Fibroblast of skin of scalp (primary cell): ENCODE results near the gene UBE2E2.

Experiments
- DNase-seq: peaks from one replicate; pipeline ENCODE4 v3.0.0-alpha.2; 2013

UBE2E2 gene

DNA sequence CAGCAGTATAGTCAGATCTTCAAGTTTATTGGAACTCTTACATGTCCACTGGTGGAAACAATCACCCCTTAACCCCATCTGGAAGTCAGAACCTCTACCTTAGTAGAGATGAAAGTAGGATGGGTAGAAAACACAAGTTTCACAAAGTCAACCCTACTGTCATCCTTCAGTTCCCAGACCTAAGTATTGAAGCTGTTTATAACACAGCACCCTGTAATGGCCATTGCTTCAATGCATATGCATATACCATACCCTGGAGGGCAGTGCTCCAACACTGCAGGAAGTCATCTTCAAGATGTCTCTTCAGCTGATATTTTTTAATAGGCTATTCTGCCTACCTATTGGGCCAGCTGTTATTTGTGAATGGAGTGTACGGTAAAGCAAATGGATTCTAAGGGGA lies 241.3 kb downstream of the UBE2E2 start:
- DNase-seq, result no peak

DNA sequence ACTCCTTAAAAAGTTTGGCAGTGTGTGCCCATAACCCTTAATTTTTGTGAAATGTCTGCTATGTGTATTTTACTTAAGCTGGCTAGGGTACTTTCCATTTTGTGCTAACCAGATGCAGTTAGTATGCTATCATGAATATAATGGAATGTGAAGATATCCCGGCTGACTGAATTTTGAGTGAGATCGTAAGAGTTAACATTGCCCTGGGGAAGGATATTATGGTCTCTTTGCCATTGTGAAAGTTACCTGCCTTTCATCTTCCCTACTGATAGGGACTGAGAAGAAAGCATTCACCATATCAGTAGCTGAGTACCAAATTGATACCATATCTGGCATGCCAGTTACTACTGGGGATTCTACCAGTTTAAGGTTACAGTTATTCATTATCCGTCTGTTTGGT lies 243.2 kb downstream of the UBE2E2 start:
- no peak for DNase-seq

DNA sequence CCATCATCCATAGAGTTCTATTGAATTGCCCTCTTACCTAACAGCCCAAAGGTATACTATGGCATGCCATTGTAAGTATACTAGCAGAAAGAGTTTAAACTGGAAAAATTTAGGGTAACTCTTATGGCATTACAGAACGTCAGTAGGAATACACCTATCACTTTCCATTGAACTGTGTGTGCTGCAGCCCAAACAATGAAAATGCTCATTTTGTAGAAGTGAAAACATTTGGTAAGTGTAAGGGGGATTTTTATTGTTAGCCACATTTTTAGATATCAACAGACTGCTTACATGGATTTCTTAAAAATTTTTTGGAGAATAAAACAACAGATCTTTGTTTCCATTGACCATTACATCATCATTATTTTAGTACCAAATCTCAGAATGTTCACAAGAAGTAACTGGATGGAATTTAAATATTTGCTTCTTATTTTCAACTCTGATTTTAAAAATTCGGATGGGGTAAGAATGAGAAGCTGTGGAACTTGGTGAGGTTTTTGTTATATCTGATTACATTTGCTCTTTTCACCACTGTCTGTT lies 245.9 kb downstream of the UBE2E2 start:
- DNase-seq, result no peak

DNA sequence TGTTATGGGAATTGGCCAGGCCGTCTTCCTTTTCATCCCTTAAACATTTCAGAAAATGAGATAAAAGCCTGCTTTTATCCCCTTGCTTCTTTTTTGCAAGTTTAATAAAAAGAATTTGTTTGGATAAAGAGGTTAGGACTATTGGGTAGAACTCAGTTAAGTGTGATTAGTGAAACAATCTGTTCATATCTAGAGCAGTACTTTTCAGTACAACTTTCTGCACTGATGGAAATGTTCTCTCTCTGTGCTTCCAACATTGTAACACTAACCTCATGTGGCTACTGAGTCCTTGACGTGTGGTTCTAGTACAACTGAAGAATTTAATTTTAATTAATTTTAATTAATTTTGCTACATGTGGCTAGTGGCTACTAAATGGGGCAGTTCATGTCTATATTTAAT lies 246.9 kb downstream of the UBE2E2 start:
- DNase-seq, result no peak

DNA sequence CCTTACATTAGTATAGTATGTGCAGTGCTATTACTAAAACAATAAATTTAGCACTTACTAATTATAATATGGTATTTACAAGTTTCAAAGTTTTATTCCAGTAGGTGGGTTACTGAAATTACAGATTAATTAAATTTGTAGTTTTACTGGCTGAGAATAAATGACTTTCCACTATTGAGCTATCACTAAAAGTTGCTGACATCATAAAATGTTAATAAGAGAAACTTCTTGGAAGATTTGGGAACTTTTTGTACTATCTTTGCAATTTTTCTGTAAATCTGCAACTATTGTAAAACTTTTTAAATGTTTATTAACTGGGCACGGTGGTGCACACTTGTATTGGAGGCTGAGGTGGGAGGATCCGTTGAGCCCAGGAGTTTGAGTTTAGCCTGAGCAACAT lies 247.7 kb downstream of the UBE2E2 start:
- no peak for DNase-seq

DNA sequence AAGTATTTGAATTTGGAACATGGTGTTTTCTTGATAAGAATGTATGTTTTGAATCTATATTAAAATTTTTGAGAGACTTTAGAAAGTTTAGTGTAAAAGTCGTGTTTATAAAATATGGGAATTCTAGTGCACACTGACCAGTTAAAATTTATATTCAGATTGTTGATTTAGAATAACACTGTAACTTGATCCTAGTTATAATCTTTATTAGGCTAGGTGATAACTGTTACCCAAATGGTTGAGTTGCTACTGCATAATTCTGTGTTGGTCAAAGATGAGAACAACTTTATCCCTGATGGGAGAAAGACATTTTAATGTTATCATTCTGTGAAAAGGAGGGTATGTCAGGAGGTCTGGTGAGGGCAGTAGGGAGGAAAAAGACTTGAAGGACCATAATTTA lies 249.3 kb downstream of the UBE2E2 start:
- no peak for DNase-seq

DNA sequence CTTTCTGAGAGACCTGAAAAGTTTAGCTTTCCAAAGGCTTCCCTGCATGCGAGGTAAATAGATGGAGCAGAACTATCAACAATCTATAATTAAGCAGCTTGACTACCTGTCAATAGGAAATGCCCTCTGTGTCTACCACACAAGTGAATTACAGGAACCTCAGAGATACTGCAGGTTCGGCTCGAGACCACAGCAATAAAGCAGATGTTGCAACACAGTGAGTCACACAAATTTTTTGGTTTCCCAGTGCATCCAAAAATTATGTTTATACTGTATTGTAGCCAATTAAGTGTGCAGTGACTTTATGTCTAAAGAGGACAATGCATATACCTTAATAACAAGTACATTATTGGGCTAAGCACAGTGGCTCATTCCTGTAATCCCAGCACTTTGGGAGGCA lies 252.0 kb downstream of the UBE2E2 start:
- DNase-seq, result peak; percentile 86

DNA sequence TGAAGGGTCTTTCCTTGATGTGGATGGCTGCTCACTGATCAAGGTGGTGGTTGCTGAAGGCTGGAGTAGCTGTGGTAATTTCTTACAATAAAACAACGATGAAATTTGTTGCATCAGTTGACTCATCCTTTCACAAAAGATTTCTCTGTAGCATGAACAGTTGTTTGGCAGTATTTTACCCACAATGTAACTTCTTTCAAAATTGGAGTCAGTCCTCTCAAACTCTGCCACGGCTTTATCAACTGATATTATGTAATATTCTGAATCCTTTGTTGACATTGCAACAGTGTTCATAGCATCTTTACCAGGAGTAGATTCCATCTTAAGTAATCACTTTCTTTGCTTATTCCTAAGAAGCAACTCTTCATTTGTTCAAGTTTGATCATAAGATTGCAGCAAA lies 252.6 kb downstream of the UBE2E2 start:
- peak; percentile 61 for DNase-seq

DNA sequence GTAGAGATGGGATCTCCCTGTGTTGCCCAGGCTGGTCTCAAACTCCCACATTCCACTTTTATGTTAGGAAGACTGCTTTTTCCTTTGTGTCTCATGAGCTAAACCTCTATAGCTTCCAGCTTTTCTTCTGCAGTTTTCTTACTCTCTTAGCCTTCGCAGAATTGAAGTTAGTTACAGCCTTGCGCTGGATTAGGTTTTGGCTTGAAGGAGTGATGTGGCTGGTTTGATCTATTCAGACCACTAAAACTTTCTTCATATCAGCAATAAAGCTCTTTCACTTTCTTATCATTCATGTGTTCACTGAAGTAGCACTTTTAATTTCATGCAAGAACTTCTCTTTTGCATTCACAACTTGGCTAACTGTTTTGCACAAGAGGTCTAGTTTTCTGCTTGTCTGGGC lies 254.6 kb downstream of the UBE2E2 start:
- DNase-seq, result no peak

DNA sequence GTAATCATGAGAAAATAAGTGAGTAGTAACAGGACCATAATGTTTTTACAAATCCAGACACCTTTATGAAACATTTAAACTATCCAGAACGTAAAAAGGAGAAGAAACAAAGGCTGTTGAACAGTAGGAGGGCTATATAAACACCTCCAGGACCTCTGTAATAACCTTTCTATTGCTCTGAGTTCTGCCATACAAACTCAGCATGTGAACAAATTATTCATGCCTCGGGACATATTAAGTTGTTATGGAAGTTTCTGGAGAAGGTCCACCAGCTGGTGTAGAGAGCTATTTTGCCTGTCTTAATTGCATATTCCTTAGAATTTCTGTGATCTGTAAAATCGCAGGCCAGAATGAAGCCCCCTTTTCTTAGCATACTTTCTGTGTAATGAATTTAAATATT lies 256.3 kb downstream of the UBE2E2 start:
- DNase-seq, result no peak

DNA sequence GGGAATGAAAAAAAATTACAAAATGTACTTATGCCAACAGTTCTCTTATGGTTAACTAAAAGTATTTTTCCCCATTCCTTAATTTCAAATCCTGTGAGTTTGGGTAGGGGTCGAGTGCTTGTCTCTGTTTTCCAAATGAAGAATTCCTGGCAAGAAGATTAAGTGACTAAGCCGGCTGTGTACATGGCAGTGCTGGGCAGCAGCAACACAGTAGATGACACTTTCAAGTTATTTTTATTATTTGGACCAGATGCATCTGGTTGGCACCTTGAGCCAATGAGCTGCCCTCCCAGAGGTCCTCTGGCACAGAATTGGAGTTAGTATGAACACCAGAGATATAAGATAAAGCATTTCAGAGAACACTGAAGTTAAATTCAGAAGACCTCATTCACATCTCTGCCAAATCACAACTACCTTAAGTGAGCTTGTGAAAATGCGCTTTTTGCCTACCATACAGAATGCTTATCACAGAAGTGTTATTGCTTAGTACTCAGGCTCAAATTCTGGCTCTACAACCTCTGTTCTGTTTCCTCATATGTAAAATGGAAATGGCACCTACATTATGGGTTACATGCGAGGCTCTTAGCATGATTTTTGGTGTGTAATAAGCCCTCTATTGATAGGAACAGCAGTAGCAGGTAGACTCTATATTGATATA lies 256.9 kb downstream of the UBE2E2 start:
- DNase-seq, result no peak

DNA sequence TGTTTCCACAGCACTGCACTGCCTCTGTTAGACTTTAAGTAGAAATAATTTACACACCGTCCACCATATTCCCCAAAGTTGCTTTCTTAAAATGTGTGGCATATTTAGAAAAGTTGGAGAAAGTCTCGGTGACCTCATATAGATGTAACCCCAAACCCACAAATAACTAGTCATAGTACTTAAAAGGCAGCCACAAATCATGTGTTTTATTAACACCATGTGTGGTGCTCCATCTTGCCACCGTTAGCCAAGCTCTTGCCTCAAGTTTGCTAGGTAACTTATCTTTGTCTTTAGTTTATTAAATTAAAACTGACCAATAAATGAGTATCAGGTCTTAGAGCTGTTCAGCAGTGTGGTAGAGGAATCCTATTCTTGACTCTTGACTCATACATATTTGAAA lies 257.9 kb downstream of the UBE2E2 start:
- DNase-seq, result peak; percentile 32

DNA sequence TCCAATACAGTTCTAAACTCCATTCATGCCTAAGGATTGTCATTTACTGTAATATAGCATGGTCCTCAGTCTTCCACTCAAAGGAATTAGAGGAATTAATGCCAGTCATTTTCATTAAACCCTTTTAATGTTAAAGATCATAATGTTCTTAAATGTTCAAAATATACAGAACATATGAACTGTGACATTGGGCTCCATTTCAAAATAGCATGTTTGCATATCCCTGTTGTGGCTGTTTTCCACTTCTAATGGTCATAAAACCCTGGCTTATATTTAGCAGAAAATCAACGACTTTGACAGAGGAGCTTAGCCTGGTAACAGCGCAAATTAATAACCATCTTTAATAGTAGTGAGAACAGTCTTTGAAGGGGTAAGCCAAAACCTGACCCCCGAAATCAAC lies 260.7 kb downstream of the UBE2E2 start:
- DNase-seq, result no peak

DNA sequence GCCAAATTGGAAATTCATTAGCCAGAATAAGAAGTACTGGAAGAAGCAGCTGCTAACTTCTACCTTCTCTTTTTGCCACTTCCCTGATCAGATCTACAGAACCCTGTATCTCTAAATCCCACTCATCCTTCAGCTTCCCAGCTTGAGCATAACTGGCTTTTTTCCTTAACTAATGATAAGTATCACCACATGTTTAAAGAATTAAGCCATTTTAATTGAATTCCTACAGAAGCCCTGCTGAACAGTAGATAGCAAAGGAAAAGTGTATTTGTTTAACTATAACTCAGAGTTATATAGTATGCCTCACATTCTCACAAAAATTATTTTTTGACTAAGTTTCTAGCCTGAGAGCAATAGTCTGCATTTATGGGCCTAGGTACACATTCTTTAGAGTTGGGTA lies 262.4 kb downstream of the UBE2E2 start:
- no peak for DNase-seq

DNA sequence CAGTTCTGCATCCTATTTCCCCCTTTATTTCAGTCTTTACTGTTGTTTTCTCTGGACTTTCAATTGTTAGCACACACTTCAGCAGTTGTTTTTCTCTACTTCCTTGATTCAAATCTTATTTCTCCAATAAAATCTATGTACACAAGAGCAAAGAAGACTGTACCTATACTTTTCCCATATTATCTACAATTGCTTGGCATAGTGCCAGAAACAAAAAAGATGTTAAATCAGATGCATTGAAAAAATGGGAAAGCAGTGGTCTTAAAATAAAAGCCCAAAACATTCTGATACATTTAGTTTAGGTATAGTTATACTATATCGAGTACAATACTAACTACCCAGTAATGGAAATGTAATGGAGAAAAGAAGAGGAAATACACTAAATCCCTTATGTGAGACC lies 265.1 kb downstream of the UBE2E2 start:
- no peak for DNase-seq

DNA sequence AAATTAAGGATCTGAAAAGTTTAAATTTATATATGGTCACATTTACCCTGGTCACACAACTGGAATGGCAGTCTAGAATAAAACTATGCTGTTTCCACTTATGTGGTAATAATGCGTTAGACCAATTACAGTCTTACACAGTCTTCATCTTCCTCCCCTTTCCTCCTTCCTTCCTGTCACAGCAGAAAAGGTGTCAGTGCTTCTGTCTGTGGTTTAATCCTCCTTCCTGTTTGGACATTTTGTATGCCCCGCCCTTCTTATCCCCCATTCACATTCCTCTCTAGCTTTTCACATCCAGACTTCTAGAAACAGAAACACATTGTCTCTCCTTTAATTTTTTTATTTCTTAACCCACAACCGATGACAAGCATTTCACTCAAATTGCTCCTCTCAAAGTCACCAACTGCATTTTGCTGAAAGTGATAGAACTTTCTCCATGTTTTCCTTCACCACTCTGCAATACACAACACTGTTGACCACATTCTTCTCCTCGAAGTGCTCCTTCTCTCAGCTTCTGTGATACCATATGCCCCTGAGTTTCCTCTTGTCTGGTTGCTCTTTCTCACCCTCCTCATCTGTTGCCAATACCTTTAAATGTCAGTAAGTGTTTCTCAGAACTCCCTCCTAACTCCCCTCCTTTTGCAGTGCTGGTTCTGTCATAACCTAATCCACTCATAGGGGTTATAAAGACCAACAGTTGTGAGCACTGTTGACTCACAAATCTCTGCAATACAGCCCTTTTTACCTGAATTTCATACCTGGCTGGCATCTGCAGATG lies 271.6 kb downstream of the UBE2E2 start:
- peak; percentile 27 for DNase-seq

DNA sequence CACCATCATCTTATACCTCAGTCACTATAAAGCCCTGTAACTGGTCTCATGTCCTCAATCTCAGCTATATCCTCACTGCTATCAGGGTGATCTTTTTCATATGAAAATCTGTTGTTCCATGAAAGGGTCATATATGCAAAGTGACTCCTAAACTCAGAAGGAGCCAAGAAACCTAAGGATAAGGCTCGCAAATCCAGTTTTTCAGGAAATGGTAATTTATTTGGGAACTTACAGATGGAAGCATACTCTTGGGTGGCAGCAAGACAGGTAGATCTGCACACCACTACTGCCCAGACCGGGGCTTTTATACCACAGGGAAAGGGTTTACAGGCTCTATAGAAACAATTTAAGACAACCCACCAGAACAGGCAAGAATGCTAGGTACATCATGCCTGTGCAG lies 272.3 kb downstream of the UBE2E2 start:
- DNase-seq, result no peak

DNA sequence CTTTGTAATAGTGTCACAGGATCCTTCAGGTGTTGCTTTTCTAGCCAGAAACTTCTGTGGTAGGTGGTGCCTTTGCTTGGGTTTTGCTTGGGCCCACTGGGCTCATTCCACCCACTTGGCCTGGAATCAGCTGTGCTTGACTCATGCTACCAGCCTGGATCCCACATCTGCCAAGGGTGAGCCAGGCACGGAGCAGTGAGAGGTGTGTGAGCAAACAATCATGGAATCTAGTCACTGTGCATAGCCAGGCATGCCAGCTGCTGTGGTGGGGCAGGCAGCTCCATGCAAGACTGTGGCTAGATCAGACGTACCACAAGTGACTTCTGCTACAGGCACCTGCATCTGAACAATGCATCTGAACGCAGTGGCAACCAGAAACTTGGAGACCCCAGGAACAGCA lies 275.9 kb downstream of the UBE2E2 start:
- DNase-seq, result no peak

DNA sequence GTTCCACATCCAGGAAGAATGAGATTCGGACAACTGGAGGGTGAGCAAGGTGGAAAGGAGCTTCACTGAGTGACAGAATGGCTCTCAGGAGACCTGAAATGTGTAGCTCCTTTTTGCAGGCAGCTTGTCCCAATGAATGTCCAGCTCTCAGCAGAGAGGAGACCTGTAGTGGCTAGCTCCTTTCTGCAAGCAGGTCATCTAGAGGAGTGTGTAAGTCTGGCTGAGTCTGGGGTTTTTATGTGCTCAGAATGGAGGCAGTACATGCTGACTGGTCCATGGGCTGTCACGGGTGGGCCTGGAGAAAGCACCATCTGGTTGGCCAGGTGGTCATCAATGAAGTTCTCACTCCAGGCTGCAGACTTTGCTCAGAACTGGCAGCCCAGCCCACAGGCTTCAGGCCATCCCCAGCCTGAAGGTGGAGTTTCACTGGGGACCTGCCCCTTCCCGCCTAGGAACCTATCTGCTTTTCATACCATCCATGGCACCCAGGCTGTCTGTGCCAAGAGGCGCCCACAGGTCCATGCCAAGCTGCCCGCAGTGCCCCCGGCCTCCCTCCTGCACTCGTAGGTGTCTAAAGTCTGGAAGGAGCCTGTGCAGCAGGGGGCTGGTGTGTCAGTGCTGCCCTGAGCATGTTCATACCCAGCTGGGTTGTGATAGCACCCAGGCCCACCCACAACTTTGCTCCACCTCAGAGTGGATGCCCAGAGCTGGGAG lies 276.6 kb downstream of the UBE2E2 start:
- DNase-seq, result no peak

DNA sequence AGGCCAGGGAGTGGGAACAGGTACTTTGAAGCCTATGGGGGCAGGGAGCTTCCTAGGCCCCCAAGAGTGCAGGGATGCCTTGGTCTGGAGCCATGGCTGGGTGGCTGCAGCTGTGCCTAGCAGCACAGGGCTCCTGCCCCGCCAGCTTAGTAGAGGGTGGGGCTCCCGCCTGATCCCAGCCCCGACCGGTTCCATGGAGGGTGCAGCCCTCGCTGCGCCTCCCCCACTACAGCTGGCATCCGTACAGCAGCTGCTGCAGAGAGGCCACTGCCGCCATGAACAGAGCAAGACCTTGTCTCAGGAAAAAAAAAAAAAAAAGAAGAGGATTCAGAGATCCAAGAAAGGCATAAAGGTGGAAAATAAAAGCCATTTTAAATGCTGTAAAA lies 277.2 kb downstream of the UBE2E2 start:
- DNase-seq, result no peak

DNA sequence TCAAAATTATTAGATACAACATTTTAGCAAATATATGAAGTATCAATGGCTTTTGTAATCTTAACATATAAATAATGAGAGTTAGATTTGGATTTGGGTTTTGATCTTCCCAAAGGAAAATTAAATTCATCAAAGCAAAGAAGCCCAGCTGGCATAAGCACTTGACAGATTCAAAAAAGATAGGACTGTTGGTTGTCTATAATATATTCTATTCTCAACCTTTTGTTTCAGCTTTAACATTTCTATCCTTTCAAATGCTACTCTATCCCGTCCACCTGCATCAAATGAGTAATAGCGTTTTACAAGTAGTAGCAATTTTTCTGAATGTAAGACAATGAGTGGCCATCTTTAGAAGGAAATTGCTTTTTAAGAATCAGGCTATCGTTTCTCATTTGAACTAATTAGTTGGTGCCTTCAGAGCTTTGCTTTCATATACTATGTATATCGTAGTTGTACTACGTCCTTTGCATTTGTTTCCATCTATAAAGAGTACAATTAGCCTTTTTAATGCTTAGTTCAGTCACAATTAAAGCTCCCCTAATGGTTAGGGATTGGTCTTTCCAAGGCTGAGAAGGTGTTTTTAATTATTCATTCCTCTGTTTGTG lies 278.0 kb downstream of the UBE2E2 start:
- no peak for DNase-seq

DNA sequence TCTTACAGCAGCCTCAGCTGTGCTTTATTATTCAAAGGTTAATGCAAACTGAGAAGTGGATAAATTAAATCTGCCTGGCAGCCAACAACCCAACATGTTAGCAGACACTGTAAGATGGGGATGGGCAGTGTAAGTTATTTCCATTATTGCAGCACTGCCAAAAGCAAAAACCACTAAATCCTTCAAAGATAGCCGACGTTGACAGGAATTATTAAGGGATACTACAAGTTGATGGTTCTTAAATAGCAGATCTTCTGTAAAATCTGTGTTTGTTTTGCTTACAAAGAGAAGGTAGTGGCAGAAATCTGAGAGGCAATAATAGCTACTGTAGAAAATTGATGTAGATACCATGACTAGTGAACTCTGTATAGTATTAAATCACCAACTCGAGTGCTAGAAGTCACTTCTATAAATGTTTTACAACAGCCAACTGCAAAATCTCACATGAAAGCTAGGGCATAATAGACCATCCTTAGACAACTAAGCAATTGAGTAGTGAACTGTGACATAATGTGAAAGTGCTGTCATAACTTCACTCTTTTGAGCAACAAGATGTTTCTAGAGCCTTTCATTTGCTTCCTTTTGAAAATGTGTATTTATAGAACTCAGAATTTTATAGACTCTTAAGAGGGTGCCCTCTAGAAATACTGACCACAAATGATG lies 278.6 kb downstream of the UBE2E2 start:
- DNase-seq, result peak; percentile 9

DNA sequence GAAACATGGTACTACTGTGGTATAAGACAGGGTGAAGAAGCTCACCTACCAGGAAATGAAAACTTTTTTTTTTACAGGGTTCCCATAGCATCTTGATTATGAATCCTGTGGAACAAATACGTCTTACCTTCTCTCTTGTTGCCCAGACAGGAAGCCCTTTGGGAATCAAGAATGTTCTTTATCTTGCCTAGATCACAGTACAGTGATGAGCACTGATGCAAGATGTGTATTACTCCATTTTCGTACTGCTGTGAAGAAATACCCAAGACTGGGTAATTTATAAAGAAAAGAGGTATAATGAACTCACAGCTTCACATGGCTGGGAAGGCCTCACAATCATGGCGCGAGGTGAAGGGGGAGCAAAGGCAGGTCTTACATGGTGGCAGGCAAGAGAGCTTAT lies 281.3 kb downstream of the UBE2E2 start:
- DNase-seq, result no peak
